ENCODE measurements around the gene KCNN1. TPM values are rescaled to one million over a fixed set of nuclear protein-coding genes. Genes with fewer than 3 reads are reported as not detected.

The KCNN1 gene
- total and polyA plus RNA-seq, 2 of the 13 experiments (the other 11 are each of a cell fraction or from before 2014, with no cell fraction given) = 0.04 TPM; not detected in 1

DNA sequence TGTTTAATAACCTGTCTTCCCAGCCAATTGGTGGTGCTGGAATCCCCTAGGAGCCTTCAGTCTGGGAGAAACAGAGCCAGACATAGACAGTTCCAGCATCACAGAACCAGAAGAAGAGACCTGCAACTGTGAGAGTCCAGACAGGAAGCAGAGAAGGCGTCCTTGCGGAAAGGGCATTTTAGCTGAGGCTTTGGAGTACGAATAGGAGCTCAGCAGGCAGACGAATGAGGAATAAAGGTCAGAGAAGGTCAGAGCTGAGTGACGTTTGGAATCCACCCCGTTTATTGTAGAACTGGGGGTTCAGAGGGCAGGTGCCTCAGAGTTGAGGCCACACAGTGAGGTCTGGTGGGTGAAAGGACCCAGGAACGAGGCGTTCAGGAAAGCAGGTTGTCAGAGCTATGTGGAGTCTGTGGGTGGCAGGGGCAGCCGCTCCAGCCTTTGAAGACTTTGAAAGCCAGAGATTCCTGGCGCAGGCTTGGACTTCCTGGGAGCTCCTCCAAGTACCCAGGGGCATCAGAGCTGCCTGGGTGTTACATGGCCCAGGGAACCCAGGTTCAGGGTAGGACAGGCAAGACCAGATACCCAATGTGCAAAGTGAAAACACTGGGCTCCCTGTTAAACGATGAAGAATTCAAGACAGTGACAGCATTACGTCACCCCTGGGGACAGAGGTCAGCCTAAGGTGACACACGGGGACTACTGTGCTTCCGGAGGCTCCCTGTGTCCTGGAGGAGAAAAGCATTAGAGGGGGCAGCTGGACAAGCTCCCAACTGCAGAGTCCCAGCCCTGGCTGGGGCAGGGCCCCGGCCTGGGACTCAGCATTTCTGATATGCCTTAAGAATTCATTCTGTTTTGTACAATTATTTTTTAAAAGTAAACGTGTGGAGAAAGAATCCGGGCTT lies 46.6 kb downstream of the KCNN1 start (continued):
- TF ChIP-seq ZNF674 (CRISPR knock-in tag; IDR thresholded peaks at IDR 0.05; ENCODE audit: low read depth) (no peak), ZNF546 (CRISPR knock-in tag; conservative IDR thresholded peaks at IDR 0.05) (no peak), MED8 (CRISPR knock-in tag; IDR thresholded peaks at IDR 0.05; ENCODE audit: insufficient replicate concordance) (no peak), MAFG (CRISPR knock-in tag; IDR thresholded peaks at IDR 0.05) (no peak), MAFF (IDR thresholded peaks at IDR 0.05; ENCODE audit: low read depth, low read length) (no peak), KDM1A (CRISPR knock-in tag; IDR thresholded peaks at IDR 0.05) (0 out of 2 replicates have a peak, but pooled peaks have one; percentile 20), HOXA3 (CRISPR knock-in tag; IDR thresholded peaks at IDR 0.05) (peak; percentile 88), MIXL1 (CRISPR knock-in tag; IDR thresholded peaks at IDR 0.05) (peak; percentile 78; the same call in 1 of the 2 replicates), ZBTB20 (CRISPR knock-in tag; IDR thresholded peaks at IDR 0.05; ENCODE audit: borderline replicate concordance, low read depth) (peak; percentile 75), ZNF775 (CRISPR knock-in tag; IDR thresholded peaks at IDR 0.05; ENCODE audit: borderline replicate concordance) (no peak), REPIN1 (CRISPR knock-in tag; IDR thresholded peaks at IDR 0.05; ENCODE audit: borderline replicate concordance, low read depth) (no peak)
- TF ChIP-seq, protein P1, sequence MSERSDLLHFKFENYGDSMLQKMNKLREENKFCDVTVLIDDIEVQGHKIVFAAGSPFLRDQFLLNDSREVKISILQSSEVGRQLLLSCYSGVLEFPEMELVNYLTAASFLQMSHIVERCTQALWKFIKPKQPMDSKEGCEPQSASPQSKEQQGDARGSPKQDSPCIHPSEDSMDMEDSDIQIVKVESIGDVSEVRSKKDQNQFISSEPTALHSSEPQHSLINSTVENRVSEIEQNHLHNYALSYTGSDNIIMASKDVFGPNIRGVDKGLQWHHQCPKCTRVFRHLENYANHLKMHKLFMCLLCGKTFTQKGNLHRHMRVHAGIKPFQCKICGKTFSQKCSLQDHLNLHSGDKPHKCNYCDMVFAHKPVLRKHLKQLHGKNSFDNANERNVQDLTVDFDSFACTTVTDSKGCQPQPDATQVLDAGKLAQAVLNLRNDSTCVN (CRISPR knock-in tag; IDR thresholded peaks at IDR 0.05; ENCODE audit: borderline replicate concordance) = 0 out of 2 replicates have a peak, but pooled peaks have one; percentile 32
- TF ChIP-seq, protein P2, sequence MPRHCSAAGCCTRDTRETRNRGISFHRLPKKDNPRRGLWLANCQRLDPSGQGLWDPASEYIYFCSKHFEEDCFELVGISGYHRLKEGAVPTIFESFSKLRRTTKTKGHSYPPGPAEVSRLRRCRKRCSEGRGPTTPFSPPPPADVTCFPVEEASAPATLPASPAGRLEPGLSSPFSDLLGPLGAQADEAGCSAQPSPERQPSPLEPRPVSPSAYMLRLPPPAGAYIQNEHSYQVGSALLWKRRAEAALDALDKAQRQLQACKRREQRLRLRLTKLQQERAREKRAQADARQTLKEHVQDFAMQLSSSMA (CRISPR knock-in tag; IDR thresholded peaks at IDR 0.05) = no peak
- TF ChIP-seq, protein P3, sequence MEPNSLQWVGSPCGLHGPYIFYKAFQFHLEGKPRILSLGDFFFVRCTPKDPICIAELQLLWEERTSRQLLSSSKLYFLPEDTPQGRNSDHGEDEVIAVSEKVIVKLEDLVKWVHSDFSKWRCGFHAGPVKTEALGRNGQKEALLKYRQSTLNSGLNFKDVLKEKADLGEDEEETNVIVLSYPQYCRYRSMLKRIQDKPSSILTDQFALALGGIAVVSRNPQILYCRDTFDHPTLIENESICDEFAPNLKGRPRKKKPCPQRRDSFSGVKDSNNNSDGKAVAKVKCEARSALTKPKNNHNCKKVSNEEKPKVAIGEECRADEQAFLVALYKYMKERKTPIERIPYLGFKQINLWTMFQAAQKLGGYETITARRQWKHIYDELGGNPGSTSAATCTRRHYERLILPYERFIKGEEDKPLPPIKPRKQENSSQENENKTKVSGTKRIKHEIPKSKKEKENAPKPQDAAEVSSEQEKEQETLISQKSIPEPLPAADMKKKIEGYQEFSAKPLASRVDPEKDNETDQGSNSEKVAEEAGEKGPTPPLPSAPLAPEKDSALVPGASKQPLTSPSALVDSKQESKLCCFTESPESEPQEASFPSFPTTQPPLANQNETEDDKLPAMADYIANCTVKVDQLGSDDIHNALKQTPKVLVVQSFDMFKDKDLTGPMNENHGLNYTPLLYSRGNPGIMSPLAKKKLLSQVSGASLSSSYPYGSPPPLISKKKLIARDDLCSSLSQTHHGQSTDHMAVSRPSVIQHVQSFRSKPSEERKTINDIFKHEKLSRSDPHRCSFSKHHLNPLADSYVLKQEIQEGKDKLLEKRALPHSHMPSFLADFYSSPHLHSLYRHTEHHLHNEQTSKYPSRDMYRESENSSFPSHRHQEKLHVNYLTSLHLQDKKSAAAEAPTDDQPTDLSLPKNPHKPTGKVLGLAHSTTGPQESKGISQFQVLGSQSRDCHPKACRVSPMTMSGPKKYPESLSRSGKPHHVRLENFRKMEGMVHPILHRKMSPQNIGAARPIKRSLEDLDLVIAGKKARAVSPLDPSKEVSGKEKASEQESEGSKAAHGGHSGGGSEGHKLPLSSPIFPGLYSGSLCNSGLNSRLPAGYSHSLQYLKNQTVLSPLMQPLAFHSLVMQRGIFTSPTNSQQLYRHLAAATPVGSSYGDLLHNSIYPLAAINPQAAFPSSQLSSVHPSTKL (CRISPR knock-in tag; IDR thresholded peaks at IDR 0.05) = peak; percentile 84
- TF ChIP-seq, protein P4, sequence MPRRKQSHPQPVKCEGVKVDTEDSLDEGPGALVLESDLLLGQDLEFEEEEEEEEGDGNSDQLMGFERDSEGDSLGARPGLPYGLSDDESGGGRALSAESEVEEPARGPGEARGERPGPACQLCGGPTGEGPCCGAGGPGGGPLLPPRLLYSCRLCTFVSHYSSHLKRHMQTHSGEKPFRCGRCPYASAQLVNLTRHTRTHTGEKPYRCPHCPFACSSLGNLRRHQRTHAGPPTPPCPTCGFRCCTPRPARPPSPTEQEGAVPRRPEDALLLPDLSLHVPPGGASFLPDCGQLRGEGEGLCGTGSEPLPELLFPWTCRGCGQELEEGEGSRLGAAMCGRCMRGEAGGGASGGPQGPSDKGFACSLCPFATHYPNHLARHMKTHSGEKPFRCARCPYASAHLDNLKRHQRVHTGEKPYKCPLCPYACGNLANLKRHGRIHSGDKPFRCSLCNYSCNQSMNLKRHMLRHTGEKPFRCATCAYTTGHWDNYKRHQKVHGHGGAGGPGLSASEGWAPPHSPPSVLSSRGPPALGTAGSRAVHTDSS (CRISPR knock-in tag; conservative IDR thresholded peaks at IDR 0.05) = no peak
- TF ChIP-seq, protein P5, sequence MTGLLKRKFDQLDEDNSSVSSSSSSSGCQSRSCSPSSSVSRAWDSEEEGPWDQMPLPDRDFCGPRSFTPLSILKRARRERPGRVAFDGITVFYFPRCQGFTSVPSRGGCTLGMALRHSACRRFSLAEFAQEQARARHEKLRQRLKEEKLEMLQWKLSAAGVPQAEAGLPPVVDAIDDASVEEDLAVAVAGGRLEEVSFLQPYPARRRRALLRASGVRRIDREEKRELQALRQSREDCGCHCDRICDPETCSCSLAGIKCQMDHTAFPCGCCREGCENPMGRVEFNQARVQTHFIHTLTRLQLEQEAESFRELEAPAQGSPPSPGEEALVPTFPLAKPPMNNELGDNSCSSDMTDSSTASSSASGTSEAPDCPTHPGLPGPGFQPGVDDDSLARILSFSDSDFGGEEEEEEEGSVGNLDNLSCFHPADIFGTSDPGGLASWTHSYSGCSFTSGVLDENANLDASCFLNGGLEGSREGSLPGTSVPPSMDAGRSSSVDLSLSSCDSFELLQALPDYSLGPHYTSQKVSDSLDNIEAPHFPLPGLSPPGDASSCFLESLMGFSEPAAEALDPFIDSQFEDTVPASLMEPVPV (CRISPR knock-in tag; IDR thresholded peaks at IDR 0.05) = no peak
